ENCODE data around the gene CNOT6L. TPM values are rescaled to one million over a fixed set of nuclear protein-coding genes. Genes with fewer than 3 reads are reported as not detected.
A peak's percentile ranks its signal among the peaks of the same experiment; 100 is the strongest.
"Not testable (repeated sequence)": the region's sequence is repeated elsewhere in the genome, so short reads cannot be mapped to it uniquely, and the experiment has no call there.

Gene CNOT6L
- total RNA-seq, 8 experiments from 2014 or later: 12.7 to 22.6 (median 17.2) TPM

- Histone ChIP-seq H3K27ac (no peak overlapping the region), H3K4me3 (no peak overlapping the region), H3K4me1 (replicated peaks in 1 of 2) (no peaks in the 10 kb centered on the region)
- in situ Hi-C loops (cut with MboI; ENCODE audit: low pct_unique_long_range_greater_than_20kb in 2 of 9, low sequenced_read_pairs in 9 of 9, unreplicated experiment in 9 of 9): no loop called here
- ATAC-seq (replicated peaks in 6 of 8): no peak
- 71 to 100% (median 100%) methylated on average over 1 to 2 of the region's 2 CpGs; no CpG with 5 or more reads in 3 of the 10 experiments for WGBS, 10 experiments
Measured at GRCh38 chr4:77751764-77752163, 67.4 kb downstream of the CNOT6L start.

GRCh38 chr4:77745792-77746191, 73.4 kb downstream of the CNOT6L start:
- H3K4me3 ChIP-seq: no peak overlapping the region
- H3K4me1 ChIP-seq (replicated peaks in 1 of 2): no peaks in the 10 kb centered on the region
- in situ Hi-C loops (cut with MboI; ENCODE audit: low pct_unique_long_range_greater_than_20kb in 2 of 9, low sequenced_read_pairs in 9 of 9, unreplicated experiment in 9 of 9): no loop called here
- H3K27ac ChIP-seq: no peak overlapping the region
- no peak for ATAC-seq (replicated peaks in 6 of 8)
- 70 to 100% (median 84%) methylated on average over 1 to 2 of the region's 2 CpGs; no CpG with 5 or more reads in 2 of the 10 experiments for WGBS, 10 experiments

- in situ Hi-C loops (cut with MboI; ENCODE audit: low pct_unique_long_range_greater_than_20kb in 2 of 9, low sequenced_read_pairs in 9 of 9, unreplicated experiment in 9 of 9): no loop called here
- ATAC-seq (replicated peaks in 6 of 8): no peak
- Histone ChIP-seq H3K4me3 (no peak overlapping the region), H3K27ac (no peak overlapping the region), H3K4me1 (replicated peaks in 1 of 2) (no peaks in the 10 kb centered on the region)
- 78 to 100% (median 93%) methylated on average over 1 to 2 of the region's 2 CpGs for WGBS, 10 experiments
Measured at GRCh38 chr4:77742054-77742453, 77.1 kb downstream of the CNOT6L start.

GRCh38 chr4:77740480-77740879, 78.7 kb downstream of the CNOT6L start:
- no peak for ATAC-seq (replicated peaks in 6 of 8)
- in situ Hi-C loops (cut with MboI; ENCODE audit: low pct_unique_long_range_greater_than_20kb in 2 of 9, low sequenced_read_pairs in 9 of 9, unreplicated experiment in 9 of 9): no loop called here
- H3K4me1 ChIP-seq (replicated peaks in 1 of 2): no peaks in the 10 kb centered on the region
- H3K4me3 ChIP-seq: no peak overlapping the region
- no peak overlapping the region for H3K27ac ChIP-seq
- 81 to 100% (median 92%) methylated on average over 1 to 4 of the region's 4 CpGs; no CpG with 5 or more reads in 2 of the 10 experiments for whole genome bisulfite sequencing, 10 experiments

DNA sequence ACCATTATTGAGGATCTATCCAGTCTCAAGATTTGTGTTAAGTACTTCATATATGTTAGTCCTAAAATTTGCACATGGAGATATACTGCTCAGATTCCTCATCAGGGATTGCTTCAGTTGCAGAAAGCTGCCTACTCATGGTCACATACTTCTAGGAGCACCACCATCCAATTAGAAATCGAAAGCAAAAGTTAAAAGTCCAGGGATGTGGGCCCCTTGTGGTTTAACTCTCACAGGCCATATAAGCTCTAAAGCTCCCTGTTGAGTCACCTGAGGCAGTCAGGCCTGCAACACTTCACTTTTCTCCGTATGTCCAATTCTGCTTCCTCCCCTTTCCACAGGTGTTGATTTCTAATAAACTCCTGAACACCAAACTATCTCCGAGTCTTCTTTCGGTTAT, 84.2 kb downstream of the CNOT6L start:
- 90 to 100% (median 93%) methylated on average over 1 to 4 of the region's 4 CpGs; no CpG with 5 or more reads in 2 of the 10 experiments for WGBS, 10 experiments
- no peaks in the 10 kb centered on the region for H3K4me1 ChIP-seq (replicated peaks in 1 of 2)
- H3K27ac ChIP-seq: no peak overlapping the region
- peak in 2 of 8 experiments; percentile 76 to 83 for ATAC-seq (replicated peaks in 6 of 8)
- in situ Hi-C loops (cut with MboI; ENCODE audit: low pct_unique_long_range_greater_than_20kb in 2 of 9, low sequenced_read_pairs in 9 of 9, unreplicated experiment in 9 of 9): no loop called here
- H3K4me3 ChIP-seq: no peak overlapping the region

DNA sequence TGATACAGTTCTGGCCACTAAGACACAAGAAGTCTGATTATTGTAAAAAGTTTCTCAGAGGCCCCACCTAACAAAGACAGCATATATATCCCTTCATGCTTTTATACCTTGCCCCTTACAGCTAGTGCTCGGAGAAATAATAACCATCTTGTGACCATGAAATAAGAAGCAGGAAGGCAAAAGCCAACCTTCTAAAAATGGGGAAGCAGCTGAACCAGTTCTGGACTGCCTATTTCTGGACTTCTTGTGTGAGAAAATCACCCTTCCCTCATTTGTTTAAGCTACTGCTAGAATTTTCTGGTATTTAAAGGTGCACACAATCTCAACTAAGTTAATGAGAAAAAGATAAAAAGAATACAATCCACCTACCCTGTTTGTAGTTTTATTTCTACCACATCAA, 87.5 kb downstream of the CNOT6L start:
- Histone ChIP-seq H3K4me3 (no peak overlapping the region), H3K27ac (no peak overlapping the region), H3K4me1 (replicated peaks in 1 of 2) (no peaks in the 10 kb centered on the region)
- in situ Hi-C loops (cut with MboI; ENCODE audit: low pct_unique_long_range_greater_than_20kb in 2 of 9, low sequenced_read_pairs in 9 of 9, unreplicated experiment in 9 of 9): no loop called here
- no peak for ATAC-seq (replicated peaks in 6 of 8)
- WGBS, 10 experiments: 80 to 100% (median 100%) methylated on average over 1 of the region's 1 CpG; no CpG with 5 or more reads in 1 of the 10 experiments

- WGBS, 10 experiments: 80 to 100% (median 100%) methylated on average over 1 of the region's 1 CpG; no CpG with 5 or more reads in 4 of the 10 experiments
- in situ Hi-C loops (cut with MboI; ENCODE audit: low pct_unique_long_range_greater_than_20kb in 2 of 9, low sequenced_read_pairs in 9 of 9, unreplicated experiment in 9 of 9): no loop called here
- ATAC-seq (replicated peaks in 6 of 8): no peak
Measured at GRCh38 chr4:77728420-77728819, 90.7 kb downstream of the CNOT6L start.

GRCh38 chr4:77721073-77721472, 98.1 kb downstream of the CNOT6L start:
- no peak overlapping the region for H3K27ac ChIP-seq
- H3K4me1 ChIP-seq (replicated peaks in 1 of 2): peaks cover 2 to 10% of the 10 kb centered on the region in 2 donors
- no peak for ATAC-seq (replicated peaks in 6 of 8)
- in situ Hi-C loops (cut with MboI; ENCODE audit: low pct_unique_long_range_greater_than_20kb in 2 of 9, low sequenced_read_pairs in 9 of 9, unreplicated experiment in 9 of 9): no loop called here
- H3K4me3 ChIP-seq: no peak overlapping the region

More at GRCh38 chr4:77728420-77728819, 90.7 kb downstream of the CNOT6L start:
- Histone ChIP-seq H3K4me3 (no peak overlapping the region), H3K4me1 (replicated peaks in 1 of 2) (no peaks in the 10 kb centered on the region), H3K27ac (no peak overlapping the region)

- ATAC-seq (replicated peaks in 6 of 8): peak in 5 of 8 experiments; percentile 42 to 75 (median 52)
- 40 to 100% (median 80%) methylated on average over 1 of the region's 3 CpGs; no CpG with 5 or more reads in 6 of the 10 experiments for WGBS, 10 experiments
- in situ Hi-C loops (cut with MboI; ENCODE audit: low pct_unique_long_range_greater_than_20kb in 2 of 9, low sequenced_read_pairs in 9 of 9, unreplicated experiment in 9 of 9): not testable (repeated sequence)
Measured at GRCh38 chr4:77718500-77718899, 100.7 kb downstream of the CNOT6L start.

GRCh38 chr4:77715414-77716290, 103.5 kb downstream of the CNOT6L start:
- no peak overlapping the region for H3K27ac ChIP-seq
- in situ Hi-C loops (cut with MboI; ENCODE audit: low pct_unique_long_range_greater_than_20kb in 2 of 9, low sequenced_read_pairs in 9 of 9, unreplicated experiment in 9 of 9): no loop called here
- no peak overlapping the region for H3K4me3 ChIP-seq
- WGBS, 10 experiments: 81 to 100% (median 94%) methylated on average over 1 to 3 of the region's 3 CpGs
- ATAC-seq (replicated peaks in 6 of 8): no peak
- H3K4me1 ChIP-seq (replicated peaks in 1 of 2): peaks cover 2 to 10% of the 10 kb centered on the region in 2 donors

More at GRCh38 chr4:77718500-77718899, 100.7 kb downstream of the CNOT6L start:
- peaks cover 2 to 10% of the 10 kb centered on the region in 2 donors for H3K4me1 ChIP-seq (replicated peaks in 1 of 2)
- not testable (repeated sequence) for H3K4me3 ChIP-seq, H3K27ac ChIP-seq

DNA sequence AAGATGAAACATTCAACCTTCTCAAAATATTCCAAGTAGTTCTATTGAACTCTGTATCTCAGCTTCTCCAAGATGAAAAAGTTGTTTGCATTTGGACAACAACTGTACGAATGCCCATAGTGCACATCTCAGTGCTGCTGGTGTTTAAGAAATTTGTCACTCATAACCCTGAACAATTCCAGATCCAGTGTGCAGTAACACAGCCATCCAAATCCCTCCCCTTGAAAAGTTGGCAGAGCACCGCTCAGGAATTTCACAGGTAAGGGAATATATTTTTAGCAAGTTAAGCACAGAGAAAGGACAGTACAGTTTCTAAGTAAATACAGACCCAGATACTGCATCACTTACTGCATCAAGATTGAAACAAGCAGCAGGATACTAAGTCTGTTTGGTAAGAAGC, 104.7 kb downstream of the CNOT6L start:
- in situ Hi-C loops (cut with MboI; ENCODE audit: low pct_unique_long_range_greater_than_20kb in 2 of 9, low sequenced_read_pairs in 9 of 9, unreplicated experiment in 9 of 9): no loop called here
- no peak for ATAC-seq (replicated peaks in 6 of 8)
- Histone ChIP-seq H3K4me3 (no peak overlapping the region), H3K4me1 (replicated peaks in 1 of 2) (peaks cover 6 to 16% of the 10 kb centered on the region in 2 donors), H3K27ac (no peak overlapping the region)
- 45 to 100% (median 100%) methylated on average over 1 to 2 of the region's 2 CpGs for WGBS, 10 experiments

DNA sequence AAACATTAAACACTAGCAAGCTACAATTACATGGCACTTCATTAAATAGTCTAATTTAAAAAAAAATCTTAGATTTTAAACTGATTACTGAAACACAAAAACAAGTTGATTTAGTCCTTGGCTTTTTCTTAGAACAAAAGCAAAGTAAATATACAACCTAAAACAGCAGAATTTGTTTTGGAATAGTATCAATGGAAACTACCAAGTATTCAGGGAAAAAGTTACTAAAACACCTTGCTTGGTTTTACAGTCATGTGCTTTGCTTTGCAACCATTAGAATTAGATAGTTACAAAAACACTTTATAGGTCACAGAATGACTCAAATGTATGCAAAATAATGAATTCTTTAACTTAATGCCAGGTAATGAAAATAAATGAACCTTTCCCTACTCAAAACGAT, 105.3 kb downstream of the CNOT6L start:
- in situ Hi-C loops (cut with MboI; ENCODE audit: low pct_unique_long_range_greater_than_20kb in 2 of 9, low sequenced_read_pairs in 9 of 9, unreplicated experiment in 9 of 9): no loop called here
- no peak overlapping the region for H3K27ac ChIP-seq
- 29 to 100% (median 91%) methylated on average over 1 of the region's 1 CpG for WGBS, 10 experiments
- ATAC-seq (replicated peaks in 6 of 8): no peak
- peaks cover 6 to 16% of the 10 kb centered on the region in 2 donors for H3K4me1 ChIP-seq (replicated peaks in 1 of 2)
- no peak overlapping the region for H3K4me3 ChIP-seq

DNA sequence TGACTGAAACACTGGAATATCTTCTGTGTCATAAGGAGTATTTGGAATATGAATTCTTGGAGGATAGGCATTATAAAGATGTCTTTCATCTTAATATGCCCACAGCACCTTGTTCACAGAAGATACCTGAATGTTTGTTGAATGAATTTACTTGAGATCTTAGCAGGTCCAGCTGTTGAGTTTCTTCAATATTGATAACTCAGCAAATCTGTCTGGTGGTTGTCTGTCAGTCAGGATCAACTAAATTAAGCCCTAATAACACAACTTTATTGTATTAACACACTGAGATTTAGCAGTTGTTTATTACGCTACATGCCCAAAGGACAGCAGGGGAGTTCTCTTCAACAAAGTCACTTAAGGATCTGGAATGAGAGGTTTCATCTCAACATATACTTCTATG, 106.5 kb downstream of the CNOT6L start:
- Histone ChIP-seq H3K4me3 (no peak overlapping the region), H3K4me1 (replicated peaks in 1 of 2) (peaks cover 5 to 8% of the 10 kb centered on the region in 2 donors), H3K27ac (no peak overlapping the region)
- in situ Hi-C loops (cut with MboI; ENCODE audit: low pct_unique_long_range_greater_than_20kb in 2 of 9, low sequenced_read_pairs in 9 of 9, unreplicated experiment in 9 of 9): no loop called here
- 89 to 100% (median 100%) methylated on average over 1 of the region's 1 CpG; no CpG with 5 or more reads in 4 of the 10 experiments for WGBS, 10 experiments
- ATAC-seq (replicated peaks in 6 of 8): no peak
